NT2/D1 (cell line): ENCODE data around the gene CABLES1.

Experiments used
- DNase-seq: peaks from one replicate; pipeline ENCODE4 v3.0.0-alpha.2; 2011; ENCODE audit warnings: low read depth, low spot score
- H3K27me3 ChIP-seq: 2 replicates; pipeline ENCODE4 v1.6.0; 2011; ENCODE audit warnings: mild to moderate bottlenecking; ENCODE audit not compliant: insufficient read length, insufficient read depth
- H3K36me3 ChIP-seq: 2 replicates; pipeline ENCODE4 v1.6.1; 2011; ENCODE audit warnings: mild to moderate bottlenecking, low read length, mixed read lengths; ENCODE audit not compliant: insufficient read depth, insufficient read length
- H3K4me1 ChIP-seq: 2 replicates; pipeline ENCODE4 v1.5.1; 2011; ENCODE audit not compliant: insufficient read depth, insufficient read length
- H3K4me3 ChIP-seq: 2 replicates; pipeline ENCODE4 v1.5.1; 2011; ENCODE audit warnings: low read depth; ENCODE audit not compliant: insufficient read length
- H3K9ac ChIP-seq: 2 replicates; pipeline ENCODE4 v1.6.0; 2011; ENCODE audit warnings: low read depth; ENCODE audit not compliant: insufficient read length
- H3K9me3 ChIP-seq: 2 replicates; pipeline ENCODE4 v1.5.1; 2011; ENCODE audit warnings: mild to moderate bottlenecking, low read length; ENCODE audit not compliant: insufficient read depth
- SUZ12 ChIP-seq: IDR thresholded peaks from 2 replicates; pipeline ENCODE4 v1.6.1; 2011; ENCODE audit not compliant: insufficient read length, insufficient read depth; ENCODE audit errors: extremely low read depth
- YY1 ChIP-seq: IDR thresholded peaks from 2 replicates; pipeline ENCODE4 v1.6.1; 2011; ENCODE audit not compliant: insufficient read length, insufficient read depth
- ZNF274 ChIP-seq: IDR thresholded peaks from 2 replicates; pipeline ENCODE4 v1.6.1; 2011; ENCODE audit warnings: mild to moderate bottlenecking, low read depth, low read length

Gene CABLES1

GRCh38 chr18:23172591-23173380, 37.5 kb downstream of the CABLES1 start:
- TF ChIP-seq SUZ12 (no peak), ZNF274 (no peak), YY1 (no peak)
- H3K4me1 ChIP-seq = peaks cover 20% of the 10 kb centered on the region
- H3K27me3 ChIP-seq = no peaks in the 10 kb centered on the region

GRCh38 chr18:23173912-23174311, 38.6 kb downstream of the CABLES1 start:
- TF ChIP-seq YY1 (no peak), SUZ12 (no peak)
- Histone ChIP-seq H3K9me3 (no peaks in the 10 kb centered on the region), H3K27me3 (no peaks in the 10 kb centered on the region), H3K9ac (no peak overlapping the region), H3K36me3 (no peaks in the 10 kb centered on the region), H3K4me3 (no peak overlapping the region), H3K4me1 (peaks cover 20% of the 10 kb centered on the region)
- DNase-seq = no peak

More at GRCh38 chr18:23172591-23173380, 37.5 kb downstream of the CABLES1 start:
- no peaks in the 10 kb centered on the region for H3K9me3 ChIP-seq
- no peak for DNase-seq
- H3K9ac ChIP-seq = no peak overlapping the region
- no peaks in the 10 kb centered on the region for H3K36me3 ChIP-seq
- no peak overlapping the region for H3K4me3 ChIP-seq

- DNase-seq = no peak
- no peaks in the 10 kb centered on the region for H3K27me3 ChIP-seq
- TF ChIP-seq ZNF274 (no peak), SUZ12 (no peak), YY1 (no peak)
- no peak overlapping the region for H3K4me3 ChIP-seq
- no peaks in the 10 kb centered on the region for H3K9me3 ChIP-seq
- H3K4me1 ChIP-seq = peaks cover 13% of the 10 kb centered on the region
- no peaks in the 10 kb centered on the region for H3K36me3 ChIP-seq
- H3K9ac ChIP-seq = no peak overlapping the region
Measured at GRCh38 chr18:23176701-23177432, 41.6 kb downstream of the CABLES1 start.

GRCh38 chr18:23177433-23178072, 42.3 kb downstream of the CABLES1 start:
- no peak for TF ChIP-seq SUZ12
- no peak for TF ChIP-seq YY1
- no peak for TF ChIP-seq ZNF274
- Histone ChIP-seq H3K4me1 (peaks cover 13% of the 10 kb centered on the region), H3K9me3 (no peaks in the 10 kb centered on the region), H3K9ac (no peak overlapping the region), H3K4me3 (no peak overlapping the region), H3K36me3 (peaks cover 2% of the 10 kb centered on the region), H3K27me3 (no peaks in the 10 kb centered on the region)
- no peak for DNase-seq

- peaks cover 6% of the 10 kb centered on the region for H3K36me3 ChIP-seq
- TF ChIP-seq SUZ12 (no peak), ZNF274 (no peak), YY1 (no peak)
- no peaks in the 10 kb centered on the region for H3K9me3 ChIP-seq
- peaks cover 15% of the 10 kb centered on the region for H3K4me1 ChIP-seq
- H3K27me3 ChIP-seq = no peaks in the 10 kb centered on the region
- H3K9ac ChIP-seq = no peak overlapping the region
- DNase-seq = no peak
- no peak overlapping the region for H3K4me3 ChIP-seq
Measured at GRCh38 chr18:23178201-23178600, 42.9 kb downstream of the CABLES1 start.

- TF ChIP-seq SUZ12 (no peak), ZNF274 (no peak), YY1 (no peak)
- DNase-seq = no peak
- H3K27me3 ChIP-seq = no peaks in the 10 kb centered on the region
Measured at GRCh38 chr18:23178661-23179081, 43.4 kb downstream of the CABLES1 start.

GRCh38 chr18:23179416-23179815, 44.1 kb downstream of the CABLES1 start:
- no peak overlapping the region for H3K4me3 ChIP-seq
- H3K9ac ChIP-seq = no peak overlapping the region
- H3K9me3 ChIP-seq = no peaks in the 10 kb centered on the region
- H3K27me3 ChIP-seq = no peaks in the 10 kb centered on the region
- H3K36me3 ChIP-seq = peaks cover 6% of the 10 kb centered on the region
- DNase-seq = no peak
- TF ChIP-seq SUZ12 (no peak), YY1 (no peak), ZNF274 (no peak)
- peaks cover 15% of the 10 kb centered on the region for H3K4me1 ChIP-seq

More at GRCh38 chr18:23178661-23179081, 43.4 kb downstream of the CABLES1 start:
- H3K4me3 ChIP-seq = no peak overlapping the region
- peaks cover 15% of the 10 kb centered on the region for H3K4me1 ChIP-seq
- no peak overlapping the region for H3K9ac ChIP-seq
- H3K36me3 ChIP-seq = peaks cover 6% of the 10 kb centered on the region
- no peaks in the 10 kb centered on the region for H3K9me3 ChIP-seq
